ENCODE results near the gene POLR3A. TPM values are rescaled to one million over a fixed set of nuclear protein-coding genes. Genes with fewer than 3 reads are reported as not detected.

The POLR3A gene
- total and polyA plus RNA-seq, 2 of the 13 experiments (the other 11 are each of a cell fraction or from before 2014, with no cell fraction given): 13.6 to 19.2 TPM

GRCh38 chr10:78033637-78034470 is 4.5 kb upstream of the POLR3A start, which contains the start of gene RPS24 (continued):
- TF ChIP-seq NONO (IDR thresholded peaks at IDR 0.05) (no peak), NONO (CRISPR knock-in tag; conservative IDR thresholded peaks at IDR 0.05) (peak; percentile 91), ZNF280B (CRISPR knock-in tag; IDR thresholded peaks at IDR 0.05; ENCODE audit: borderline replicate concordance) (peak; percentile 75; the same call in 1 of the 2 replicates), MBD4 (IDR thresholded peaks at IDR 0.05; ENCODE audit: borderline replicate concordance, low read length) (no peak), ZNF761 (CRISPR knock-in tag; conservative IDR thresholded peaks at IDR 0.05) (no peak), HNRNPK (IDR thresholded peaks at IDR 0.05; ENCODE audit: low read depth, low read length, poor library complexity, severe bottlenecking) (no peak), MBNL3 (CRISPR knock-in tag; conservative IDR thresholded peaks at IDR 0.05) (no peak), NFE2L1 (CRISPR knock-in tag; IDR thresholded peaks at IDR 0.05; ENCODE audit: borderline replicate concordance) (peak; percentile 63; the same call in 1 of the 2 replicates), HNRNPLL (IDR thresholded peaks at IDR 0.05; ENCODE audit: low read depth, low read length, poor library complexity, severe bottlenecking) (peak; percentile 66), RNF219 (CRISPR knock-in tag; IDR thresholded peaks at IDR 0.05) (no peak), GABPA (IDR thresholded peaks at IDR 0.05; ENCODE audit: low read depth, low read length) (no peak), GABPA (CRISPR knock-in tag; IDR thresholded peaks at IDR 0.05; ENCODE audit: low read depth) (peak; percentile 59), HDAC1 (CRISPR knock-in tag; IDR thresholded peaks at IDR 0.05) (peak; percentile 92), AHR (CRISPR knock-in tag; IDR thresholded peaks at IDR 0.05) (no peak; the same call in 1 of the 2 replicates), ISL2 (CRISPR knock-in tag; IDR thresholded peaks at IDR 0.05) (0 out of 2 replicates have a peak, but pooled peaks have one; percentile 14), ZNF616 (CRISPR knock-in tag; IDR thresholded peaks at IDR 0.05; ENCODE audit: low read depth) (no peak), FOSL1 (CRISPR knock-in tag; IDR thresholded peaks at IDR 0.05; ENCODE audit: borderline replicate concordance) (0 out of 2 replicates have a peak, but pooled peaks have one; percentile 11), HMGXB3 (CRISPR knock-in tag; IDR thresholded peaks at IDR 0.05; ENCODE audit: borderline replicate concordance) (peak; percentile 92), HDAC2 (CRISPR knock-in tag; IDR thresholded peaks at IDR 0.05) (peak; percentile 18; the same call in 1 of the 2 replicates), ZNF605 (CRISPR knock-in tag; IDR thresholded peaks at IDR 0.05) (peak; percentile 91), SATB2 (CRISPR knock-in tag; IDR thresholded peaks at IDR 0.05) (peak; percentile 51; the same call in 1 of the 2 replicates), ZNF850 (CRISPR knock-in tag; conservative IDR thresholded peaks at IDR 0.05) (no peak)
